AG04449 (cell line): ENCODE measurements around the gene NCOA1.

Experiments used
- CTCF ChIA-PET: fragments of 350-600 bp; formaldehyde crosslinking; extraction: SDS; loops from one replicate; lab custom pipeline; 2021; ENCODE audit warnings: antibody characterized with exemption; lab: Yijun Ruan, JAX
- POLR2A ChIA-PET: fragments of 400-600, 350-600 bp; formaldehyde crosslinking; extraction: SDS; loops from one replicate; lab custom pipeline; 2020; ENCODE audit warnings: antibody characterized with exemption, inconsistent platforms; lab: Yijun Ruan, JAX
- DNase-seq: peaks from one replicate; pipeline ENCODE4 v3.0.0-alpha.2; 2010; ENCODE audit warnings: low read depth, low spot score
- H3K4me3 ChIP-seq: 2 replicates; pipeline ENCODE4 v1.5.1; 2011; ENCODE audit warnings: low read depth, mild to moderate bottlenecking, control low read depth, low read length
- CTCF ChIP-seq: IDR thresholded peaks from one replicate; pipeline ENCODE4 v1.5.1; 2011; ENCODE audit warnings: mild to moderate bottlenecking, moderate library complexity, low read length, control low read depth, inconsistent platforms; ENCODE audit not compliant: insufficient read depth; ENCODE audit errors: missing control alignments

The NCOA1 gene

GRCh38 chr2:24495451-24495850 is 4.4 kb downstream of the NCOA1 start:
- no peak for TF ChIP-seq CTCF
- CTCF ChIA-PET: no interaction called here
- POLR2A ChIA-PET: no interaction called here

GRCh38 chr2:24496959-24497358 is 5.9 kb downstream of the NCOA1 start:
- CTCF ChIA-PET: interaction anchor here (1.3 kb wide), 1 partner anchor 87 kb away, joined by 4 read pairs; no protein-coding TSS in a partner anchor
- H3K4me3 ChIP-seq: no peak overlapping the region
- POLR2A ChIA-PET: interaction anchor here (0.6 kb wide), 1 partner anchor 571 kb away, joined by 3 read pairs; no protein-coding TSS in a partner anchor
- DNase-seq: no peak
- TF ChIP-seq CTCF: no peak

More at GRCh38 chr2:24495451-24495850, 4.4 kb downstream of the NCOA1 start:
- no peak for DNase-seq
- H3K4me3 ChIP-seq: no peak overlapping the region

- no peak overlapping the region for H3K4me3 ChIP-seq
- DNase-seq: no peak
- ChIA-PET POLR2A (no interaction called here), CTCF (no interaction called here)
- no peak for TF ChIP-seq CTCF
Observed at GRCh38 chr2:24497685-24498084, 6.6 kb downstream of the NCOA1 start.

GRCh38 chr2:24498121-24498520 is 7.1 kb downstream of the NCOA1 start:
- CTCF ChIA-PET: no interaction called here
- TF ChIP-seq CTCF: no peak
- DNase-seq: no peak
- H3K4me3 ChIP-seq: no peak overlapping the region
- POLR2A ChIA-PET: no interaction called here

- CTCF ChIA-PET: interaction anchor here (0.9 kb wide), 1 partner anchor 326 kb away, joined by 3 read pairs; no protein-coding TSS in a partner anchor
- POLR2A ChIA-PET: no interaction called here
Observed at GRCh38 chr2:24501813-24502212, 10.8 kb downstream of the NCOA1 start.

More at GRCh38 chr2:24501813-24502212, 10.8 kb downstream of the NCOA1 start:
- no peak for DNase-seq
- TF ChIP-seq CTCF: no peak
- no peak overlapping the region for H3K4me3 ChIP-seq
